ENCODE data around the gene ZNF628.

ZNF628 gene

DNA sequence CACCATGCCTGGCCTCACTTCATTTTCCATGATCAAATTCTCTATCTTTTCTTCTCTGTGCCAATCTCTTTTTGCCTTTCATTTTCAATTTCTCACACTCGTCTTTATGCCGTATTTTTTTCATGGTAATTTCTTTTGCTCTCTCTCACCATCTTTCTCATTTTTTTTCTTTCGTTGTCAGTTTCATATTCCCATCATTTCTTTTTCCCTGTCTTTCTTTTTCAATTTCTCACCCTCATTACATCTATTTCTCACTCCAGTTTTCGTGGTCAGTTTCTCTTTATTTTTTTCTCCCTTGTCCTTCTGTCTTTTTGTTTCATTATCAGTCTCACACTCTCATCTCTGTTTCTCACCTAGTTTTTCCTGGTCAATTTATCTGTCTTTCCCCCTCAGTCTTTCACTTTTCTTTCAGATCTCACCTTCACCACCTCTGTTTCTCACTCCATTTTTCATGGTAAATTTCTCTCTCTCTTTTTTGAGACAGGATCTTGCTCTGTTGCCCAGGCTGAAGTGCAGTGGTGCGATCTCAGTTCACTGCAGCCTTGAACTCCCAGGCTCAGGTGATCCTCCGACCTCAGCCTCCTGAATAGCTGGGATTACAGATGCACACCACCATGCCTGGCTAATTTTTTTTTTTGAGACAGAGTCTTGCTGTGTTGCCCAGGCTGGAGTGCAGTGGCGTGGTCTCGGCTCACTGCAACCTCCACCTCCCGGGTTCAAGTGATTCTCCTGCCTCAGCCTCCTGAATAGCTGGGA, 26.0 kb downstream of the ZNF628 start:
- H3K9me3 Mint-ChIP-seq: peaks cover 3% of the 10 kb centered on the region

DNA sequence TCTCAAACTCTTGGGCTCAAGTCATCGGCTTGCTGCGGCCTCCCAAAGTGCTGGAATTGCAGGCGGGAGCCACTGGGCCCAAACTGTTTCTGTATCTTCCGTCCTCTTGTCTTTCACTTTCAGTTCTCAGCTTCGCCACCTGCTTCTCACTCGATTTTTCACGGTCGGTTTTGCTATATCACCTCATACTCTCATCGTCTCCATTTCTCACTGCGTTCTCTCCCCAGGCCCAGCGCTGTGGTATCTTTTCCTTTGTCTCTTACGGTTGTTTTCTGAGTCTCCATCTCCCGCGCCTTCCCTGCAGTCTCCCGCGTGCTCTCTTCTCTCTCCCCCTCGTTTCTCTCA, 26.7 kb downstream of the ZNF628 start:
- H3K4me3 Mint-ChIP-seq: peak overlapping the region; percentile 71

More for the DNA sequence above, 26.0 kb downstream of the ZNF628 start:
- no peaks in the 10 kb centered on the region for H3K36me3 Mint-ChIP-seq (ENCODE audit: low read depth)
- DNase-seq: no peak
- peaks cover 18% of the 10 kb centered on the region for H3K4me1 Mint-ChIP-seq (ENCODE audit: low read depth)
- no peak overlapping the region for H3K27ac Mint-ChIP-seq
- no peaks in the 10 kb centered on the region for H3K27me3 Mint-ChIP-seq
- H3K4me3 Mint-ChIP-seq: no peak overlapping the region

DNA sequence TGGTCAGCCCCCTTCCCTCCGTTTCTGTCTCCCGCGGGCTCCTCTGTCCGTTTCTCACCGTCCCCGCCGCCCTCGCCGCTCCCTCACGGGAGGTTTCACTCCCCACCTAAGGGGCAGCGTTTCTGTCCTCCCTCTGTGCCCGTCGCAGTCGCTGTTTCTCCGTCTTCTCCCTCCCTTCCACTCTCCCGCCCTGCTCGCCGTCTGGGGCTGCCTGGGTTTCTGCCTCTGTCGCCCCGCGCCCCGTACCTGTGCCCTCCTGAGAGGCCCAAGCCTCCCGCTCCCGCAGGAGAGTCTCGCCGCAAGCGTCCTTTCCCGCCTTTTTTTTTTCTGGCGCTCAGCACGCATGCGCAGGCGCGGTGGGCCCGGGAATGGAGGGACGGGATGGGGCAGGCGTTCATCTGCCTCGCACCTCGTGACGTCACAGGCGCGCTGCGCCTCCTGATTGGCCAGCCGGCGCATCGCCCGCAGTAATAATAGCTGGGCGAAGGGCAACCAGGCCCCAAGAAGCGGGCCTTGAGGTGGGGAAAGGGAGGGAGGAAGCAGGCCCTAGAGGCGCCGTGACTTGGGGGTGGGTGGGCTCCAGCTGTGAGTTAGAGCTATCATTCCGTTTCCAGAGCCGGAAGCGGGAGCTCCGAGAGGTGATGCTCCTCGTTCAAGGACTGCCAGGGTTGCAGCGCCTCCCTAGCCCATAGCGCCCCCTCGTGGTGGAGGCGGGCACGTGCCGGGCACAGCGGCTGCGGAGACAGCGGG, 27.3 kb downstream of the ZNF628 start:
- H3K9me3 Mint-ChIP-seq: peaks cover 3% of the 10 kb centered on the region
- DNase-seq: peak; percentile 98
- no peaks in the 10 kb centered on the region for H3K36me3 Mint-ChIP-seq (ENCODE audit: low read depth)
- peaks cover 18% of the 10 kb centered on the region for H3K4me1 Mint-ChIP-seq (ENCODE audit: low read depth)
- H3K27me3 Mint-ChIP-seq: no peaks in the 10 kb centered on the region
- H3K27ac Mint-ChIP-seq: peak overlapping the region; percentile 89
- H3K4me3 Mint-ChIP-seq: peak overlapping the region; percentile 71

More for the DNA sequence above, 26.7 kb downstream of the ZNF628 start:
- H3K27me3 Mint-ChIP-seq: no peaks in the 10 kb centered on the region
- H3K4me1 Mint-ChIP-seq (ENCODE audit: low read depth): peaks cover 18% of the 10 kb centered on the region
- DNase-seq: no peak
- peaks cover 3% of the 10 kb centered on the region for H3K9me3 Mint-ChIP-seq
- H3K36me3 Mint-ChIP-seq (ENCODE audit: low read depth): no peaks in the 10 kb centered on the region
- peak overlapping the region; percentile 89 for H3K27ac Mint-ChIP-seq

DNA sequence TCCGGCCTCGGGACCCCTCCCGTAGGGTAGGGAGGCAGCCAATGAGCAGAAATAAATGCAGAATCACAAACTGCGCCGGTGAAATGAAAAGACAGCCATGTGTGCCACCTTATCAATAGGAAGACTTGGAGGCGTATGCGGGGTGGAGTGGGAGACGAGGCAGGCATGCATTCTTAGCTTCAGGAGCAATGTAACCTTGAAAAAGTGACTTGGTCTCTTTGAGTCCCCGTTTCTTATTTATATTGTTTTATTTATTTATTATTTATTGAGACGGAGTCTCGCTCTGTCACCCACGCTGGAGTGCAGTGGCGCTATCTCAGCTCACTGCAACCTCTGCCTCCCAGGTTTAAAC, 27.8 kb downstream of the ZNF628 start:
- peaks cover 18% of the 10 kb centered on the region for H3K4me1 Mint-ChIP-seq (ENCODE audit: low read depth)
- no peaks in the 10 kb centered on the region for H3K27me3 Mint-ChIP-seq
- no peaks in the 10 kb centered on the region for H3K36me3 Mint-ChIP-seq (ENCODE audit: low read depth)
- no peak overlapping the region for H3K27ac Mint-ChIP-seq
- peaks cover 3% of the 10 kb centered on the region for H3K9me3 Mint-ChIP-seq
- DNase-seq: no peak
- H3K4me3 Mint-ChIP-seq: peak overlapping the region; percentile 71

DNA sequence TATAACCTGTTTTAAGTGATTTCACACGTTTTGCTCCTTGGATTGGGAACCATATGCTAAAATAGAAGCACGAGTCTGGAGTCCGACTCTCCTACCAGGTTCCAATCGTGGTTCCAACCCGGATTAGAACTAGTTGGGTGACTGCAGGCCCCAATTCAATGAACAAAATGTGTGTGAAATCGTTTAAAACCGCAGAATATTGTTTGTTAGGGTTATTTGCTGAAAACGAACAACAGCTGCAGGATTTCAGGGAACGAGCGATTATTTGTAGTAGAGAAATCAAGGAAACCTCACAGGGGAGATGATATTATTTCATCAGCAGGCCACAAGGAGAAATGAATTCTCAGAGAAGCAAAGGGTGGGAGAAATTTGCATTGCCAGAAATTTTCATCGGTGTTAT, 28.6 kb downstream of the ZNF628 start:
- Mint-ChIP-seq H3K9me3 (peaks cover 3% of the 10 kb centered on the region), H3K4me3 (no peak overlapping the region), H3K27ac (no peak overlapping the region), H3K27me3 (no peaks in the 10 kb centered on the region), H3K4me1 (ENCODE audit: low read depth) (peaks cover 18% of the 10 kb centered on the region), H3K36me3 (ENCODE audit: low read depth) (no peaks in the 10 kb centered on the region)
- no peak for DNase-seq

DNA sequence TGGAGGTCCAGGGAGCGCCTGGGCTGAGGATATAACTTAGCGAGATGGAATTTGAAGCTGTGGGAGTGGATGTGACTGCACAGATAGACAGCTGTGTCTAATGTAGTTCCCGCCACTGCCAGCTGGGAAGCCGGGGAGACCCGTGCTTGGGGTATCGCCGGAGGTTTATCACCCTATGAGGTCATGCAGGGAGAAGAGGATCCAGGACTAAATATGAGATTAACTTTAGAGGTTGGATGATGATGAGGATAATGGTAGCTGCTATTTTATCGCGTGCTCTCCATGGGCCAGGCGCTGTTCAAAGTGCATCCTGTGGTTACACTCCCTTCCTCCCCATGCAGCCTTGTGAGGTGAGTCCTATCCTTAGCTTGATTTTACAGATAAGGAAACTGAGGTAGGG, 31.7 kb downstream of the ZNF628 start:
- H3K36me3 Mint-ChIP-seq (ENCODE audit: low read depth): no peaks in the 10 kb centered on the region
- no peak overlapping the region for H3K4me3 Mint-ChIP-seq
- DNase-seq: no peak
- peaks cover 16% of the 10 kb centered on the region for H3K27me3 Mint-ChIP-seq
- no peak overlapping the region for H3K27ac Mint-ChIP-seq
- H3K4me1 Mint-ChIP-seq (ENCODE audit: low read depth): peaks cover 11% of the 10 kb centered on the region
- peaks cover 2% of the 10 kb centered on the region for H3K9me3 Mint-ChIP-seq

DNA sequence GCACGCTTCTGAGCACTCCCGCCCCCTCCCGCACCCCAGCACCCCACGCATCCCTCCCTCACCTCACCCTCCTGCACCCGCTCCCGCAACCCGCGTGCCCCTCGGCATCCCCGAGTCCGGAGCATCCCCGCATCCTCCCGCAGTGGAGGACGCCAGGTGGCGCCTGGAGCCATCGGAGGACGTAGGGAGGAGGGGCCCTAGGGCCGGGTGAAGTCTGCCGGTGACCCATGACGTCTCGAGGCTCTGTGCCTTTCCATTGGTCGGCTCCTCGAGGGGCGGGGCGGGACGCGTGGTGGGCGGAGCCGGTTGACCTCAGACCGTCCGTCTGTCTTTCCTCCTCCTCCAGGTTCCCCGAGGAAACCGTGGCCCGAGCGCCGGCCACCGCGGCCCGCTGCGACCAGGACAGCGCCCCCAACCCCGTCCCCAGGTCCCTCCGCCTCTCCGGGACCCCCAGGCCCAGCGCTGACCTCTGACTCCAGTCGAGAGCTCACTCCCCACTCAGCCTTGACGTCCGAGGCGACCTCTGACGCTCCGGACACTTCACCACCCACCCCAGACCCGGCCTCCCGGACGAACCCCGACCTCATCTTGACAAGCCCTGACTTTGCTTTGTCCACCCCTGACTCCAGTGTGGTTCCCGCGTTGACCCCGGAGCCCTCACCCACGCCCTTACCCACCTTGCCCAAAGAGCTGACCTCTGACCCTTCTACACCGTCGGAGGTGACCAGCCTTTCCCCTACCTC, 40.6 kb downstream of the ZNF628 start:
- Mint-ChIP-seq H3K4me1 (ENCODE audit: low read depth) (peaks cover 6% of the 10 kb centered on the region), H3K36me3 (ENCODE audit: low read depth) (no peaks in the 10 kb centered on the region), H3K27me3 (peaks cover 11% of the 10 kb centered on the region)

DNA sequence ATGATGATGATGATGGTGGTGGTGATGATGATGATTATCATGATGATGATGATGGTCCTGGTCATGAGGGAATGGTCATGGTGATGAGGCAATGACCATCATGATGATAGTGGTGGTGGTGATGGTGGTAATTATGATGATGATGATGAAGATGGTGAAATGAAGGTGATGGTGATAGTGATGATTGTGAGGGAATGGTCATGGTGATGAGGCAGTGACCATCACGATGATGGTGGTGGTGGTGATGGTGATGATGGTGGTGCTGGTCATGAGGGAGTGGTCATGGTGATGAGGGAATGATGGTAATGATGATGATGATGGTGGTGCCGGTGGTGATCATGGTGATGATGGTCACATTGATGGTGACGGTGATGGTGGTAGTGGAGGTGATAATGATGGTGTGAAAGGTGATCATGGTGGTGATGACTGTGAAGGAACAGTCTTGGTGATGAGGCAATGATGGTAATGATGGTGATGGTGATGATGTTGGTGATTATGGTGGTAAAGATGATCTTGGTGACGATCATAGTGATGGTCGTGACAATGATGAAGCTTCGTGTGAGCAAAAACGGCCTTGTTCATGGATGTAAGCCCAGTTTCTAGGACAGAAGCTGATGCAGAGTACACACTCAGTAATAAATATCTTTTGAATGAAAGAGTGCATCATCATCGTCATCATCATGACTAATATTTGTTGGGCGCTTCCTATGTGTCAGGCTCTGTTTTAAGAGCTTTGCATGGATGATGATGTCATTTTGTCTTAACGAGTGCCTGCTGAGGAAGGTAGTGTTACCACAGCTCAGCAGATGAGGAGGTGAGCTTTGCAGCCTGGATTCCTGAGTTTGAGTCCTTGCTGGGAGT, 43.3 kb downstream of the ZNF628 start:
- Mint-ChIP-seq H3K4me1 (ENCODE audit: low read depth) (peaks cover 6% of the 10 kb centered on the region), H3K36me3 (ENCODE audit: low read depth) (no peaks in the 10 kb centered on the region), H3K27ac (no peak overlapping the region), H3K27me3 (no peaks in the 10 kb centered on the region), H3K9me3 (no peaks in the 10 kb centered on the region), H3K4me3 (no peak overlapping the region)
- DNase-seq: no peak

More for the DNA sequence above, 40.6 kb downstream of the ZNF628 start:
- H3K4me3 Mint-ChIP-seq: peak overlapping the region; percentile 49
- H3K9me3 Mint-ChIP-seq: no peaks in the 10 kb centered on the region
- H3K27ac Mint-ChIP-seq: no peak overlapping the region
- peak; percentile 96 for DNase-seq

DNA sequence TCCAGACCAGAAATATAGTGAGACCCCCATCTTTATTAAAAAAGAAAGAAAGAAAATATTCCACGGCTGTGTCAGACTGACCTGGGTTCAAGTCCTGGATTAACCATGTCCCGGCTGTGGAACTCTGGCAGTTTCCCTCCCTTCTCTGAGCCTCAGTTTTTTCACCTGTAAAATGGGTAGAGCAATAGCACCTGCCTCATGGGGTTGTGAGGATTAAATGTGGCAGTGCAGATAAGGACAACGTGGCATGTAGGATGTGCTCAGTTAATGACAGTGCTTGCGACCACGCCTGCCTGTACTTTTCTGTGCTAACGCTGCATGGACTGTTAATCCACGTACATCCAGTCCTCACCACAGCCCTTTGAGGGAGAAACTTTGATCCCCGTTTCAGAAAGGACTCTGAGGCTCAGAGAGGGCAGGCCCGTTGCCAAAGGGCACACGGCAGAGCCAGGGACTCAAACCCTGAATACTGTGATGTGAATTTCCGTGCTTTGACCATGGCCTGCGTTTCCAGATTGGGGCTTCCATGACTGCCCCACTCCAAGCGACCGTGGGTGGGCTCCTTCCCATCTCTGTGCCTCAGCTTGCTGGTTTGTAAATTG, 44.4 kb downstream of the ZNF628 start:
- no peak for DNase-seq
- Mint-ChIP-seq H3K9me3 (no peaks in the 10 kb centered on the region), H3K4me1 (ENCODE audit: low read depth) (peaks cover 6% of the 10 kb centered on the region), H3K27me3 (peaks cover 3% of the 10 kb centered on the region), H3K27ac (no peak overlapping the region), H3K4me3 (no peak overlapping the region), H3K36me3 (ENCODE audit: low read depth) (no peaks in the 10 kb centered on the region)

DNA sequence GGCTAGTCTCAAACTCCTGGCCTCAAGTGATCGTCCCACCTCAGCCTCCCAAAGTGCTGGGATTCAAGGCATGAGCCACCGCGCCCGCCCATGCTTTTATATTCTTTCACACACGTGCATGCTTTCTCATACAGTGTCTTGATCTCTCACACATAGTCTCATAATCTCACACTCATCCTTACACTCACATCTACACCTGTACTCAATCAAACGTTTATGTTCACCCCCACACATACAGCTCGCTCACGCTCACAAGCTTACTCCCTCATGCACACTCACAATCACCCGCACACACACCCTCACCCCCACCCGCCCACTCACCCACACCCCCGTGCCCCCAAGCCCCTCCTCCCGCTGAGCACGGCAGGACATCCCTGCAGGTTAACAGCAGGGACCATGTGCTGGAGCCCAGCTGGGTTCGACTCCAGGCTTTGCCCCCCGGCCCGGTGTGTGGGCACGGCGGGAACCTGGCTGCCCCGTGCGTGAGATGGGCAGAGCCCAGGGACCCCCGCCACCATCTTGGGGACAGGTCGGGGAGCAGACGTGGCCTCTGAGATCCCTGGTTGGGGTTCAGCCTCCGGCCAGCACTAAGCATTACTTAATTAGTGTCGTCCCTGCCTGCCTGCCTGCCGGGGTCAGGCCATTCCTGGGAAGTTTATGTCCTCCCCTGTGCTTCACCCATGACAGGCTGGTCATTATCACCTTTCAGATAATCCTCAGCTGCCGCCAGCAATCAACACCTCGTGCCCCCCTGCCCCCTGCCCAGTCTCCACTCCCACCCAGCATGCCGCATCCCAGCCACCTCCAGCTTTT, 49.1 kb downstream of the ZNF628 start:
- no peak for DNase-seq
- Mint-ChIP-seq H3K9me3 (no peaks in the 10 kb centered on the region), H3K27ac (no peak overlapping the region), H3K4me3 (no peak overlapping the region), H3K4me1 (ENCODE audit: low read depth) (no peaks in the 10 kb centered on the region), H3K36me3 (ENCODE audit: low read depth) (no peaks in the 10 kb centered on the region), H3K27me3 (peaks cover 3% of the 10 kb centered on the region)

DNA sequence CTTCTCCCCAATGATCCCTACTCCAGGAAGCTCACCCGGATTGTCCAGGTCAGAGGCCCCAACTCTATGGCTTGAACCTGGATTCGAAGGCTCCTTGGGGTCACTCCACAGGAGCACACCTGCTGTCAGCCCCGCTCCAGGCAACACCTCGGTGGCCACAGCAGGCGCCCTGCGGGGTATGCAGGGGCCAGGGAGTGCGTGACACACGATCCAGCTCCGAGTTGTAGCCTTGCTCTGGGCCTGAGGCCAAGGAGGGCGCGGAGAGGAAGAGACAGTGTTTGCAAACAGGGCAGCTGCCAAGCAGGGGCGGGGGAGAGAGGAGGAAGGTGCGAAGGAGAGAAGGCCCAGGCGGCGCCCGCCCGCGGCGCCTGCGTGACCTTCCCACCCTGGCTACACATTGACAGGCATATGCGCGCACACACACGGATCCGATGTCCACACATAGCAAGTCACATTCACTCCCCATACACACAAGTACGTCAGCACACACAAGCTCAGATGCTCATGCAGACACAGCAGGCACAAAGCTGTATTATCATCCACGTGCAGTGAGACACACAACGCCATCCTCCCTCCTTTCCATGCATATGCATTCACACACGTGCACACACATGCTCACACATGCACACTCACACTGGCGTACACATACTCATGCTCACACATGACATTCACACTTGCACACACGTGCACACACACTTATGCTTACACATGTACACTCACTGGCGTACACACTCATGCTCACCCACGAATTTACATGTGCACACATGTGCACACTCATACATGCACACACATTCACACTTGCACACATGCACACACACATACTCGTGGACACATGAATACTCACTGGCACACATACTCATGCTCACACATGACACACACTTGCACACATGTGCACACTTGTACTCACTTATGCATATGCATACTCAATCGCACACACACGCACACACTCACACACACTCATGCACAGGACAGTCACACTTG, 50.1 kb downstream of the ZNF628 start:
- peak; percentile 36 for DNase-seq
- H3K4me3 Mint-ChIP-seq: no peak overlapping the region
- H3K27ac Mint-ChIP-seq: no peak overlapping the region
- H3K36me3 Mint-ChIP-seq (ENCODE audit: low read depth): no peaks in the 10 kb centered on the region
- peaks cover 3% of the 10 kb centered on the region for H3K27me3 Mint-ChIP-seq
- no peaks in the 10 kb centered on the region for H3K4me1 Mint-ChIP-seq (ENCODE audit: low read depth)
- H3K9me3 Mint-ChIP-seq: no peaks in the 10 kb centered on the region

DNA sequence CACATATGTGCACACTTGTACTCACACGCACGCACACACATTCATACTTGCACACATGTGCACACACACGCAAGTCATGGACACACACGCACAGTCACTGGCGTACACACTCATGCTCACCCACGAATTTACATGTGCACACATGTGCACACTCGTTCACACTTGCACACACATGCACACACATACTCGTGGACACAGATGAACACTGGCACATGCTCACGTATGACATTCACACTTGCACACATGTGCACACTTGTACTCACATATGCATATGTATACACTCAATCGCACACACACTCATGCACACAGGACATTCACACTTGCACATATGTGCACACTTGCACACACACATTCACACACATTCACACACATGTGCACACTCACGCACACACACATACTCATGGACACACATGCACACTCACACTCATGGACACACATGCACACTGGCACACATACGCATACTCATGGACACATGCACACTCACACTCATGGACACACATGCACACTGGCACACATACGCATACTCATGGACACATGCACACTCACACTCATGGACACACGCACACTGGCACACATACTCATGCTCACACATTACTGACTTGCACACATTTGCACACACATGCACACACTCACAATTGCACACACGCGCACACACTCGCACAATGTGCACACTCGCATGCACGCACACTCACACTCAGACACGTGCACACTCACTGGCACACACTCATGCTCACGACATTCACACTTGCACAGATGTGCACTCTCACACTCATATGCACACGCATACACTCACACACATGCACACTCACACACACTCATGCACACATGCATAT, 51.0 kb downstream of the ZNF628 start:
- Mint-ChIP-seq H3K36me3 (ENCODE audit: low read depth) (no peaks in the 10 kb centered on the region), H3K4me1 (ENCODE audit: low read depth) (no peaks in the 10 kb centered on the region), H3K4me3 (no peak overlapping the region), H3K27ac (no peak overlapping the region), H3K9me3 (no peaks in the 10 kb centered on the region), H3K27me3 (peaks cover 3% of the 10 kb centered on the region)
- DNase-seq: no peak
